Measurements from ENCODE around the gene ETFB. TPM values are rescaled to one million over a fixed set of nuclear protein-coding genes. Genes with fewer than 3 reads are reported as not detected.
A peak's percentile ranks its signal among the peaks of the same experiment; 100 is the strongest.

ETFB gene
- polyA plus RNA-seq, 6 donors from 2014 or later, result 72.7 to 167 (median 101) TPM

- Mint-ChIP-seq H3K36me3 (no peaks in the 10 kb centered on the region), H3K9me3 (peaks cover 0 to 2% (median 0%) of the 10 kb centered on the region in 7 donors), H3K27ac (peak overlapping the region in 5 of 6 donors; percentile 50 to 96 (median 92)), H3K4me3 (peak overlapping the region; percentile 88 to 96 (median 92)), H3K4me1 (peaks cover 39 to 46% (median 42%) of the 10 kb centered on the region in 3 donors), H3K27me3 (peaks cover 0 to 18% (median 18%) of the 10 kb centered on the region in 3 donors)
- ATAC-seq (ENCODE audit: low read depth in 2 of 2), result no peak
- no peak for DNase-seq
Observed at GRCh38 chr19:51339313-51339686, 26.9 kb downstream of the ETFB start.

- ATAC-seq (ENCODE audit: low read depth in 2 of 2) (peak; percentile 72 to 80), DNase-seq (peak; percentile 83)
- peak overlapping the region in 5 of 6 donors; percentile 48 to 96 (median 87) for H3K27ac Mint-ChIP-seq
- peaks cover 0 to 2% (median 0%) of the 10 kb centered on the region in 7 donors for H3K9me3 Mint-ChIP-seq
- peak overlapping the region; percentile 88 to 96 (median 92) for H3K4me3 Mint-ChIP-seq
- H3K36me3 Mint-ChIP-seq, result no peaks in the 10 kb centered on the region
- peaks cover 34 to 40% (median 37%) of the 10 kb centered on the region in 3 donors for H3K4me1 Mint-ChIP-seq
- peaks cover 0 to 23% (median 19%) of the 10 kb centered on the region in 3 donors for H3K27me3 Mint-ChIP-seq
Observed at GRCh38 chr19:51338563-51339312, 27.4 kb downstream of the ETFB start.

GRCh38 chr19:51337861-51338562 lies 28.2 kb downstream of the ETFB start:
- no peak for DNase-seq
- peak overlapping the region in 2 of 6 donors; percentile 15 to 71 for H3K27ac Mint-ChIP-seq
- H3K27me3 Mint-ChIP-seq, result peaks cover 0 to 24% (median 19%) of the 10 kb centered on the region in 3 donors
- H3K36me3 Mint-ChIP-seq, result no peaks in the 10 kb centered on the region
- ATAC-seq (ENCODE audit: low read depth in 2 of 2), result no peak
- peaks cover 0 to 2% (median 0%) of the 10 kb centered on the region in 7 donors for H3K9me3 Mint-ChIP-seq
- peaks cover 29 to 33% (median 31%) of the 10 kb centered on the region in 3 donors for H3K4me1 Mint-ChIP-seq
- peak overlapping the region; percentile 35 to 96 (median 92) for H3K4me3 Mint-ChIP-seq

GRCh38 chr19:51337141-51337860 lies 28.9 kb downstream of the ETFB start:
- H3K4me3 Mint-ChIP-seq, result peak overlapping the region in 3 of 8 donors; percentile 42 to 50 (median 47)
- H3K27ac Mint-ChIP-seq, result peak overlapping the region in 1 of 6 donors; percentile 29
- peaks cover 0 to 1% of the 10 kb centered on the region in 2 donors for H3K36me3 Mint-ChIP-seq
- H3K4me1 Mint-ChIP-seq, result peaks cover 22 to 26% (median 24%) of the 10 kb centered on the region in 3 donors
- ATAC-seq (ENCODE audit: low read depth in 2 of 2) (no peak), DNase-seq (no peak)
- H3K9me3 Mint-ChIP-seq, result peaks cover 0 to 2% (median 0%) of the 10 kb centered on the region in 7 donors
- peaks cover 0 to 24% (median 19%) of the 10 kb centered on the region in 3 donors for H3K27me3 Mint-ChIP-seq

- ATAC-seq (ENCODE audit: low read depth in 2 of 2) (no peak), DNase-seq (no peak)
- peaks cover 25 to 52% (median 52%) of the 10 kb centered on the region in 3 donors for H3K27me3 Mint-ChIP-seq
- peaks cover 2 to 11% (median 4%) of the 10 kb centered on the region in 7 donors for H3K9me3 Mint-ChIP-seq
- H3K36me3 Mint-ChIP-seq, result peaks cover 11 to 13% of the 10 kb centered on the region in 2 donors
- H3K4me1 Mint-ChIP-seq, result peaks cover 5 to 11% (median 6%) of the 10 kb centered on the region in 3 donors
- H3K4me3 Mint-ChIP-seq, result no peak overlapping the region
- H3K27ac Mint-ChIP-seq, result no peak overlapping the region
Observed at GRCh38 chr19:51333836-51334460, 32.2 kb downstream of the ETFB start.

- no peak overlapping the region for H3K27ac Mint-ChIP-seq
- peaks cover 8 to 9% (median 8%) of the 10 kb centered on the region in 3 donors for H3K4me1 Mint-ChIP-seq
- peaks cover 13 to 18% of the 10 kb centered on the region in 2 donors for H3K36me3 Mint-ChIP-seq
- ATAC-seq (ENCODE audit: low read depth in 2 of 2) (no peak), DNase-seq (no peak)
- no peak overlapping the region for H3K4me3 Mint-ChIP-seq
- H3K9me3 Mint-ChIP-seq, result peaks cover 2 to 14% (median 4%) of the 10 kb centered on the region in 7 donors
- peaks cover 33 to 74% (median 66%) of the 10 kb centered on the region in 3 donors for H3K27me3 Mint-ChIP-seq
Observed at GRCh38 chr19:51331716-51332115, 34.5 kb downstream of the ETFB start.

- Mint-ChIP-seq H3K27ac (no peak overlapping the region), H3K27me3 (peaks cover 33 to 75% (median 64%) of the 10 kb centered on the region in 3 donors), H3K4me3 (no peak overlapping the region), H3K4me1 (peaks cover 8 to 9% (median 8%) of the 10 kb centered on the region in 3 donors), H3K36me3 (peaks cover 13 to 18% of the 10 kb centered on the region in 2 donors), H3K9me3 (peaks cover 2 to 14% (median 4%) of the 10 kb centered on the region in 7 donors)
- no peak for DNase-seq
- ATAC-seq (ENCODE audit: low read depth in 2 of 2), result no peak
Observed at GRCh38 chr19:51331193-51331592, 35.0 kb downstream of the ETFB start.

GRCh38 chr19:51330366-51330765 lies 35.8 kb downstream of the ETFB start:
- H3K27ac Mint-ChIP-seq, result no peak overlapping the region
- H3K9me3 Mint-ChIP-seq, result peaks cover 2 to 14% (median 5%) of the 10 kb centered on the region in 7 donors
- ATAC-seq (ENCODE audit: low read depth in 2 of 2) (no peak), DNase-seq (no peak)
- peaks cover 8 to 9% (median 8%) of the 10 kb centered on the region in 3 donors for H3K4me1 Mint-ChIP-seq
- peaks cover 33 to 80% (median 69%) of the 10 kb centered on the region in 3 donors for H3K27me3 Mint-ChIP-seq
- H3K4me3 Mint-ChIP-seq, result no peak overlapping the region
- H3K36me3 Mint-ChIP-seq, result peaks cover 13 to 18% of the 10 kb centered on the region in 2 donors

GRCh38 chr19:51329411-51329810 lies 36.8 kb downstream of the ETFB start:
- H3K36me3 Mint-ChIP-seq, result peaks cover 13 to 18% of the 10 kb centered on the region in 2 donors
- ATAC-seq (ENCODE audit: low read depth in 2 of 2) (no peak), DNase-seq (no peak)
- H3K4me1 Mint-ChIP-seq, result peaks cover 8 to 9% (median 8%) of the 10 kb centered on the region in 3 donors
- peaks cover 41 to 80% (median 69%) of the 10 kb centered on the region in 3 donors for H3K27me3 Mint-ChIP-seq
- H3K4me3 Mint-ChIP-seq, result peak overlapping the region in 2 of 8 donors; percentile 44 to 75
- H3K27ac Mint-ChIP-seq, result peak overlapping the region in 1 of 6 donors; percentile 53
- peaks cover 2 to 14% (median 5%) of the 10 kb centered on the region in 7 donors for H3K9me3 Mint-ChIP-seq

- peak overlapping the region in 6 of 8 donors; percentile 37 to 75 (median 64) for H3K4me3 Mint-ChIP-seq
- peaks cover 52 to 93% (median 88%) of the 10 kb centered on the region in 3 donors for H3K27me3 Mint-ChIP-seq
- ATAC-seq (ENCODE audit: low read depth in 2 of 2), result peak; percentile 67 to 71
- DNase-seq, result peak; percentile 12
- peaks cover 13 to 25% of the 10 kb centered on the region in 2 donors for H3K36me3 Mint-ChIP-seq
- H3K4me1 Mint-ChIP-seq, result peaks cover 8 to 9% (median 8%) of the 10 kb centered on the region in 3 donors
- H3K27ac Mint-ChIP-seq, result peak overlapping the region in 1 of 6 donors; percentile 65
- H3K9me3 Mint-ChIP-seq, result peaks cover 4 to 18% (median 5%) of the 10 kb centered on the region in 7 donors
Observed at GRCh38 chr19:51327066-51328001, 38.9 kb downstream of the ETFB start.

GRCh38 chr19:51326216-51327065 lies 39.7 kb downstream of the ETFB start:
- Mint-ChIP-seq H3K9me3 (peaks cover 4 to 18% (median 6%) of the 10 kb centered on the region in 7 donors), H3K27ac (peak overlapping the region in 1 of 6 donors; percentile 63), H3K4me3 (peak overlapping the region in 4 of 8 donors; percentile 37 to 46 (median 42)), H3K27me3 (peaks cover 47 to 93% (median 88%) of the 10 kb centered on the region in 3 donors), H3K4me1 (peaks cover 8 to 9% (median 8%) of the 10 kb centered on the region in 3 donors), H3K36me3 (peaks cover 8 to 18% of the 10 kb centered on the region in 2 donors)
- DNase-seq, result no peak
- no peak for ATAC-seq (ENCODE audit: low read depth in 2 of 2)
